ENCODE results near the gene RPH3AL.

- no peak for TF ChIP-seq CTCF (conservative IDR thresholded peaks at IDR 0.05)
- TF ChIP-seq EZH2 (IDR thresholded peaks at IDR 0.05; ENCODE audit: low read depth), result no peak
Measured at GRCh38 chr17:311119-311782, 41.4 kb downstream of the RPH3AL start.
